VCaP (cell line): ENCODE measurements around the gene ABHD6.
"Not testable (repeated sequence)": the region's sequence is repeated elsewhere in the genome, so short reads cannot be mapped to it uniquely, and the experiment has no call there.

Source experiments
- H3K27ac ChIP-seq: fragments of 450-650 bp; 2 replicates; pipeline ENCODE4 v1.5.1; 2017
- CTCF ChIP-seq: fragments of 450-650 bp; conservative IDR thresholded peaks from 2 replicates; pipeline ENCODE4 v1.5.1; 2017; ENCODE audit warnings: mild to moderate bottlenecking, moderate library complexity

ABHD6 gene

GRCh38 chr3:58237941-58238681 lies 519 bp downstream of the ABHD6 start:
- H3K27ac ChIP-seq: peak overlapping the region; percentile 67; the same call in 1 of the 2 replicates
- no peak for TF ChIP-seq CTCF

GRCh38 chr3:58238830-58239229 lies 1.2 kb downstream of the ABHD6 start:
- no peak for TF ChIP-seq CTCF
- no peak overlapping the region for H3K27ac ChIP-seq

- TF ChIP-seq CTCF: no peak
- H3K27ac ChIP-seq: no peak overlapping the region
Measured at GRCh38 chr3:58241306-58242044, 3.9 kb downstream of the ABHD6 start.

- H3K27ac ChIP-seq: no peak overlapping the region
- TF ChIP-seq CTCF: no peak
Measured at GRCh38 chr3:58242340-58242739, 4.7 kb downstream of the ABHD6 start.

- not testable (repeated sequence) for H3K27ac ChIP-seq
Measured at GRCh38 chr3:58242860-58243259, 5.3 kb downstream of the ABHD6 start.

- no peak overlapping the region for H3K27ac ChIP-seq
- TF ChIP-seq CTCF: no peak
Measured at GRCh38 chr3:58243976-58244585, 6.5 kb downstream of the ABHD6 start.

- H3K27ac ChIP-seq: no peak overlapping the region
- TF ChIP-seq CTCF: no peak
Measured at GRCh38 chr3:58246148-58247047, 8.8 kb downstream of the ABHD6 start.
